Body of pancreas (tissue), 4 donors: ENCODE results near the gene KRTAP6-1. TPM values are rescaled to one million over a fixed set of nuclear protein-coding genes. Genes with fewer than 3 reads are reported as not detected.

Experiments used
- ATAC-seq: fragments of 150-250 bp; one replicate; pipeline ENCODE4 v1.9.1; 2016
- DNase-seq, 4 donors: peaks; one replicate each; pipeline ENCODE4 v3.0.0-alpha.2; 2019
- H3K27ac ChIP-seq, 4 donors: fragments of 200-600 bp; sonication (generic); 1 replicate in 3 of 4; 2 replicates in 1 of 4; pipeline versions ENCODE4 v1.5.1 to v1.6.1; 2016 to 2019; ENCODE audit warnings: mild to moderate bottlenecking in 1 of 4, mixed read lengths in 1 of 4, moderate library complexity in 1 of 4
- H3K27me3 ChIP-seq, 2 donors: fragments of 200-600 bp; sonication (generic); one replicate each; pipeline ENCODE4 v1.6.0; 2016; ENCODE audit warnings: mild to moderate bottlenecking in 1 of 2
- H3K36me3 ChIP-seq, 2 donors: fragments of 200-600 bp; sonication (generic); replicated peaks in 1 of 2; 2 replicates each; pipeline ENCODE4 v1.5.1; 2016; ENCODE audit warnings: low read depth in 2 of 2; ENCODE audit not compliant: insufficient read depth in 1 of 2
- H3K4me1 ChIP-seq: fragments of 200-600 bp; sonication (generic); one replicate; pipeline ENCODE4 v1.6.0; 2016
- H3K4me3 ChIP-seq, 2 donors: fragments of 200-600 bp; sonication (generic); 1 replicate in 1 of 2; 2 replicates in 1 of 2; pipeline ENCODE4 v1.5.1; 2016 to 2019
- H3K9me3 ChIP-seq, 3 donors: fragments of 200-600 bp; sonication (generic); 1 replicate in 2 of 3; 2 replicates in 1 of 3; pipeline ENCODE4 v1.5.1; 2016
- POLR2A ChIP-seq, 3 donors: fragments of 450-650 bp; IDR thresholded peaks; one replicate each; pipeline ENCODE4 v1.6.1; 2016; ENCODE audit warnings: antibody characterized with exemption in 3 of 3, mild to moderate bottlenecking in 2 of 3
- WGBS, 2 donors: methylation state at CpG; one replicate each; pipeline ENCODE4 v1.1.5; 2017; 5-methylcytosine and 5-hydroxymethylcytosine counted together
- intact Hi-C: fragments of 100-400 bp; cut with DNase I; formaldehyde crosslinking; loops from one replicate; pipeline ENCODE4 v1.15.1; 2023
- total RNA-seq, 2 donors: library from RNA; depleted of rRNA; stranded (reverse); fragments of >200 nt; gene quantifications; one replicate each; pipeline ENCODE4 v1.1.0, GENCODE V29; 2016
- TF ChIP-seq, protein P1 (sequence below), 7 experiments: fragments of 450-650 bp in 4 of 7; fragments of 200-600 bp in 3 of 7; sonication (generic) in 3 of 7; IDR thresholded peaks; one replicate each; pipeline ENCODE4 v1.5.1; 2016 to 2019; ENCODE audit warnings: antibody characterized with exemption in 7 of 7

The KRTAP6-1 gene
- total RNA-seq, 2 donors from 2014 or later: not detected

DNA sequence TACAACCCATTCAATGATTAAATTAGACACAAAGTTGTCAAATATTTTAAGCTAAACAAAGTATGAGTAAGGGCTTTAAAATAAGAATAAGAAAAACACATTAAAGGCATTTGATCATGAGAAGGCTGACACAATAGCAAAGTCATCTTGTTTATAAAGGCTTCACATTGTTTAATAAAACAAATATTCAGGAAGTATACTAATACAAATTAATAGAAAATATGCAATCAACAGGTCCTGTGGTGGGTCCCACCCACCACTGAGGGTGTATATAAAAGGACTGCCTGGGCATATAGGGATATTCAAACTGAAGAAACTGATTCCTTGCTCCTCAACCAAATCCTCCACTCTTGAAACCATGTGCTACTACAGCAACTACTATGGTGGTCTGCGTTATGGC, 21.2 kb upstream of the KRTAP6-1 start, which contains the start of gene KRTAP20-2:
Gene KRTAP20-2, plus strand, starts transcription at position 301 of the 400 bp plus-strand sequence. Its CDS starts 58 bp downstream, at position 359.
- no peaks in the 10 kb centered on the region for H3K4me1 ChIP-seq
- no peak for TF ChIP-seq POLR2A (IDR thresholded peaks at IDR 0.05)
- TF ChIP-seq, protein P1, sequence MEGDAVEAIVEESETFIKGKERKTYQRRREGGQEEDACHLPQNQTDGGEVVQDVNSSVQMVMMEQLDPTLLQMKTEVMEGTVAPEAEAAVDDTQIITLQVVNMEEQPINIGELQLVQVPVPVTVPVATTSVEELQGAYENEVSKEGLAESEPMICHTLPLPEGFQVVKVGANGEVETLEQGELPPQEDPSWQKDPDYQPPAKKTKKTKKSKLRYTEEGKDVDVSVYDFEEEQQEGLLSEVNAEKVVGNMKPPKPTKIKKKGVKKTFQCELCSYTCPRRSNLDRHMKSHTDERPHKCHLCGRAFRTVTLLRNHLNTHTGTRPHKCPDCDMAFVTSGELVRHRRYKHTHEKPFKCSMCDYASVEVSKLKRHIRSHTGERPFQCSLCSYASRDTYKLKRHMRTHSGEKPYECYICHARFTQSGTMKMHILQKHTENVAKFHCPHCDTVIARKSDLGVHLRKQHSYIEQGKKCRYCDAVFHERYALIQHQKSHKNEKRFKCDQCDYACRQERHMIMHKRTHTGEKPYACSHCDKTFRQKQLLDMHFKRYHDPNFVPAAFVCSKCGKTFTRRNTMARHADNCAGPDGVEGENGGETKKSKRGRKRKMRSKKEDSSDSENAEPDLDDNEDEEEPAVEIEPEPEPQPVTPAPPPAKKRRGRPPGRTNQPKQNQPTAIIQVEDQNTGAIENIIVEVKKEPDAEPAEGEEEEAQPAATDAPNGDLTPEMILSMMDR (IDR thresholded peaks at IDR 0.05): no peak
- no peak within 1 kb of the TSS for H3K27ac ChIP-seq
- no peaks in the 10 kb centered on the region for H3K27me3 ChIP-seq
- H3K9me3 ChIP-seq: no peaks in the 10 kb centered on the region
- no peak within 1 kb of the TSS for H3K4me3 ChIP-seq
- WGBS, 2 donors: 82 to 85% methylated on average over 1 of the region's 1 CpG
- ATAC-seq (no peak), DNase-seq (no peak)
- no peaks in the 10 kb centered on the region for H3K36me3 ChIP-seq
- intact Hi-C loops: no loop called here

DNA sequence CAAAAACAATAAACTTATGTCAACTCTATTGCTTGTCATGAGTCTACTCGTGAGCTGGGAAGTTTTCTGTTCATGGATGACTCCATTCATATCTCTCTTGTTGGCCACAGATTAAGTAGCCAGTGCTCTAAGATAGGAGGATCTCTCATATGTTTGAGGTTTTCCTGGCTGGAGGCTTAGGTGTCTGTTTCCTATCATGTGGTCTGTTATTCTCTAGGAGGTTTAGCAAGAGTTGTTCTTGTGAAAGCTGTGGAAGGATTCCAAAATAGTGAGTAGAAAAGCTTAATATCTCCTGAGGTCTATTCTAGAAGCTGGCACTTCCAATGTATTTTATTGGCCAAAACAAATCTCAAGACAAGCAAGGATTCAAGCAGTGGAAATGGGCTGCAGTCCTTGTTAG, 15.5 kb upstream of the KRTAP6-1 start:
- no peak for TF ChIP-seq POLR2A (IDR thresholded peaks at IDR 0.05)
- TF ChIP-seq, protein P1 (IDR thresholded peaks at IDR 0.05): no peak
- H3K4me3 ChIP-seq: no peak overlapping the region
- H3K27me3 ChIP-seq: no peaks in the 10 kb centered on the region
- H3K27ac ChIP-seq: no peak overlapping the region
- 24 to 50% methylated on average over 1 of the region's 1 CpG for WGBS, 2 donors
- intact Hi-C loops: no loop called here
- no peaks in the 10 kb centered on the region for H3K9me3 ChIP-seq
- no peaks in the 10 kb centered on the region for H3K36me3 ChIP-seq
- H3K4me1 ChIP-seq: no peaks in the 10 kb centered on the region
- DNase-seq (no peak), ATAC-seq (no peak)

DNA sequence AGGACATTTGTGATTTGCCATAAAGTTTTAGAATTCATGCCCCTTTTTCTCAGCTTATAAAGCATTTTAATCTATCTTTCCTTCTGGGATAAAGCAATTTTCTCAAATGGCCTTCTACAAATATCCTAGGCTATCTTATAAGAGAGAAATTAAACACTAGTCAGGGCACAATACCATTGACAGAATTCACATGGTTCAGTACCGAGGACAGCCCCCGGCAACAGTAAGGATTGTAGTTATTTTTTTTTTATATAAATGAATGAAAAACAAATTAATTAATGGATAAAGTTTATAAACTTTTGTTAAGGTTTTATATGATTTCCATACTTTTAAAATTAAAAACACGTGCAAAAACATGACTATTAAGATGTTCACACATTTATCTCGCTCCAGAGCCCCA, 14.4 kb upstream of the KRTAP6-1 start:
- Histone ChIP-seq H3K36me3 (no peaks in the 10 kb centered on the region), H3K9me3 (no peaks in the 10 kb centered on the region), H3K4me3 (no peak overlapping the region), H3K27ac (no peak overlapping the region), H3K4me1 (no peaks in the 10 kb centered on the region), H3K27me3 (no peaks in the 10 kb centered on the region)
- DNase-seq: no peak
- WGBS, 2 donors: 67 to 80% methylated on average over 4 of the region's 4 CpGs
- no peak for ATAC-seq
- intact Hi-C loops: no loop called here
- TF ChIP-seq, protein P1 (IDR thresholded peaks at IDR 0.05): no peak
- no peak for TF ChIP-seq POLR2A (IDR thresholded peaks at IDR 0.05)

DNA sequence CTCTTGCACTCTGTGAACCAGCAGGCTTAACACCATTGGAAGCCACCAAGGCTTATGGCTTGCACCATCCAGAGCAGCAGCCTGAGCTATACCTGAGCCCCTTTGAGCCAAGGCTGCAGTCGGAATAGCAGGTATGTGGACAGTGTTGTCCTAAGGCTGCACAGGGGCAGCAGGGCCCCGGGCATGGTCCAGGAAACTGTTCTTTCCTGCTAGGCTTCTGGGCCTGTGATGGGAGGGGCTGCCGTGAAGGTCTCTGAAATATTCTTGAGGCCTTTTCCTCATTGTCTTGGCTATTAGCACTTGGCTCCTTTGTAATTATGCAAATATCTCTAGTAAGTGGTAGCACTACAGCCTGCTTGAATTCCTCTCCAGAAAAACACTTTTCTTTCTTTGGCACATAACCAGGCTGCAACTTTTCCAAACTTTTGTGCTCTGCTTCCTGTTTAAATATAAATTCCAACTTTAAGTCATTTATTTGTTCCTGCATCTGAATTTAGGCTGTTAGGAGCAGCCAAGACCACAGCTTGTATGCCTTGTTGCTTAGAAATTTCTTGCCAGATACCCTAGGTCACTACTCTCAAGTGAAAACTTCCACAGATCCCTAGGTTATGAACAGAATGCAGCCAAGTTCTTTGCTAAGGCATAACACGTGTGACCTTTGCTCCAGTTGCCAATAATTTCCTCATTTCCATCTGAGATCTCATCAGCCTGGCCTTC, 11.9 kb upstream of the KRTAP6-1 start:
- WGBS, 2 donors: 84 to 85% methylated on average over 3 to 4 of the region's 4 CpGs
- TF ChIP-seq POLR2A (IDR thresholded peaks at IDR 0.05): no peak
- TF ChIP-seq, protein P1 (IDR thresholded peaks at IDR 0.05): no peak
- intact Hi-C loops: no loop called here
- DNase-seq (no peak), ATAC-seq (no peak)
- H3K27me3 ChIP-seq: no peaks in the 10 kb centered on the region
- no peaks in the 10 kb centered on the region for H3K4me1 ChIP-seq
- no peaks in the 10 kb centered on the region for H3K9me3 ChIP-seq
- H3K36me3 ChIP-seq: no peaks in the 10 kb centered on the region
- H3K4me3 ChIP-seq: no peak overlapping the region
- no peak overlapping the region for H3K27ac ChIP-seq

DNA sequence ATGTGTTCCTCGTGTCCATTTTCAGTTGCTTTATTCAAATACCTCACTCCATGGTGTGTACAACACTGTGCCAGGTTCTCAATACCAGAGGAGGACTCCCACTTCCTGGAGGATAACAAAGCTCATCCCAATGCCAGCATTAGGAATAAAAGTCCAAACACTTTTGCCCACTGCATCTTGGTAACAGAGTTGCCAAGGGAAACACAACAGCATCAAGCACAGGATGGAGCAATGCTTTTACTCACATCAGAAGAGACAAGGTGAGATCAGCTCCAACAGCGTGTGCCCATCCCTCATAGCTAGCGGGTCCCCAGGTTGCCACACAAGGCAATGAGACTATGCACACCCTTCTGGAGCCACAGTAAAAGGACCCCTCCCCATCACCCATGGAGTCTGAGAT, 9.6 kb upstream of the KRTAP6-1 start:
- WGBS, 2 donors: 68 to 82% methylated on average over 3 of the region's 3 CpGs
- intact Hi-C loops: no loop called here
- no peaks in the 10 kb centered on the region for H3K36me3 ChIP-seq
- ATAC-seq (no peak), DNase-seq (no peak)
- no peaks in the 10 kb centered on the region for H3K27me3 ChIP-seq
- no peak overlapping the region for H3K27ac ChIP-seq
- H3K4me1 ChIP-seq: no peaks in the 10 kb centered on the region
- TF ChIP-seq POLR2A (IDR thresholded peaks at IDR 0.05): no peak
- TF ChIP-seq, protein P1 (IDR thresholded peaks at IDR 0.05): no peak
- no peak overlapping the region for H3K4me3 ChIP-seq
- H3K9me3 ChIP-seq: no peaks in the 10 kb centered on the region
